PC-3 (cell line): ENCODE results near the gene RILPL2. TPM values are rescaled to one million over a fixed set of nuclear protein-coding genes. Genes with fewer than 3 reads are reported as not detected.

Experiments used
- ATAC-seq: fragments of 200-7000 bp; cut with Tn5 transposase; 2 replicates; pipeline ENCODE4 v1.9.1; 2020; ENCODE audit warnings: mild to moderate bottlenecking, moderate library complexity
- BruUV-seq: library from RNA; stranded (reverse); fragments of 400-500 nt; replicated peaks from 2 replicates; lab custom pipeline; 2021; lab: Mats Ljungman, UMichigan
- CTCF ChIA-PET: fragments of 300-600 bp; sonication (Branson Sonifier 250); formaldehyde crosslinking; loops from one replicate; lab custom pipeline; 2022; ENCODE audit warnings: antibody characterized with exemption; lab: Charles Lee
- POLR2A ChIA-PET: fragments of 300-600 bp; sonication (Branson Sonifier 250); formaldehyde crosslinking; loops from one replicate; lab custom pipeline; 2022; ENCODE audit warnings: antibody characterized with exemption; ENCODE audit not compliant: unreplicated experiment; lab: Charles Lee
- DNase-seq: peaks from one replicate; pipeline ENCODE4 v3.0.0-alpha.2; 2015
- H2AFZ ChIP-seq: fragments of 300-600 bp; sonication (generic); 2 replicates; pipeline ENCODE4 v1.6.0; 2016; ENCODE audit warnings: antibody characterized with exemption, low read length
- H3F3A ChIP-seq: fragments of 300-600 bp; sonication (generic); one replicate; pipeline ENCODE4 v1.6.0; 2017; ENCODE audit warnings: antibody characterized with exemption, low read length, control low read depth, mild to moderate bottlenecking; ENCODE audit not compliant: unreplicated experiment
- H3K27ac ChIP-seq: fragments of 300-600 bp; sonication (generic); 2 replicates; pipeline ENCODE4 v1.5.1; 2016; ENCODE audit warnings: mild to moderate bottlenecking, low read length
- H3K27me3 ChIP-seq: fragments of 300-600 bp; sonication (generic); 2 replicates; pipeline ENCODE4 v1.6.1; 2016; ENCODE audit warnings: low read length, mixed read lengths
- H3K36me3 ChIP-seq: fragments of 300-600 bp; sonication (generic); 2 replicates; pipeline ENCODE4 v1.6.1; 2016; ENCODE audit warnings: low read depth, mixed run types, low read length, mixed read lengths
- H3K4me1 ChIP-seq: fragments of 300-600 bp; sonication (generic); 2 replicates; pipeline ENCODE4 v1.5.1; 2016; ENCODE audit warnings: low read length; ENCODE audit not compliant: insufficient read depth
- H3K4me2 ChIP-seq: fragments of 300-600 bp; sonication (generic); 2 replicates; pipeline ENCODE4 v1.6.0; 2016; ENCODE audit warnings: low read length
- H3K4me3 ChIP-seq: fragments of 300-600 bp; sonication (generic); 2 replicates; pipeline ENCODE4 v1.5.1; 2016; ENCODE audit warnings: mild to moderate bottlenecking, low read length, mixed read lengths
- H3K79me2 ChIP-seq: fragments of 300-600 bp; sonication (generic); 2 replicates; pipeline ENCODE4 v1.6.1; 2017; ENCODE audit warnings: low read length, mixed read lengths
- H3K9ac ChIP-seq: fragments of 300-600 bp; sonication (generic); 2 replicates; pipeline ENCODE4 v1.6.0; 2016; ENCODE audit warnings: mild to moderate bottlenecking, low read length
- H3K9me2 ChIP-seq: fragments of 300-600 bp; sonication (generic); replicated peaks from 2 replicates; pipeline ENCODE4 v1.6.1; 2016; ENCODE audit warnings: mixed run types, low read length, mixed read lengths
- H3K9me3 ChIP-seq: fragments of 300-600 bp; sonication (generic); 2 replicates; pipeline ENCODE4 v1.6.1; 2016; ENCODE audit warnings: low read length, mixed read lengths
- H4K20me1 ChIP-seq: fragments of 300-600 bp; sonication (generic); 2 replicates; pipeline ENCODE4 v1.6.1; 2016; ENCODE audit warnings: low read length, mixed read lengths
- CTCF ChIP-seq: fragments of 300-600 bp; sonication (generic); conservative IDR thresholded peaks from 2 replicates; pipeline ENCODE4 v1.5.1; 2017; ENCODE audit warnings: antibody characterized with exemption, low read depth, mild to moderate bottlenecking, low read length
- EZH2 ChIP-seq: fragments of 300-600 bp; sonication (generic); IDR thresholded peaks from one replicate; pipeline ENCODE4 v1.6.1; 2017; ENCODE audit warnings: antibody characterized with exemption, mild to moderate bottlenecking, low read length; ENCODE audit not compliant: unreplicated experiment
- EZH2phosphoT487 ChIP-seq: fragments of 300-600 bp; sonication (generic); IDR thresholded peaks from 2 replicates; pipeline ENCODE4 v1.6.1; 2018; ENCODE audit warnings: mild to moderate bottlenecking, antibody characterized with exemption, low read length, borderline replicate concordance
- intact Hi-C: fragments of 100-400 bp; cut with micrococcal nuclease; formaldehyde crosslinking; loops from 2 replicates; pipeline ENCODE4 v1.9.0; 2023
- total RNA-seq: library from RNA; depleted of rRNA; stranded (reverse); fragments of >200 nt; gene quantifications from 2 replicates; pipeline ENCODE4 v1.2.3, GENCODE V29; 2014; rRNA removed

Gene RILPL2
- total RNA-seq, 1 experiment from 2014 or later, result 2.2 TPM

GRCh38 chr12:123367511-123367910, 69.0 kb downstream of the RILPL2 start:
- Histone ChIP-seq H3K9me2 (no peaks in the 10 kb centered on the region), H3K4me1 (peaks cover 8% of the 10 kb centered on the region), H3K4me2 (no peak overlapping the region), H4K20me1 (peaks cover 10% of the 10 kb centered on the region; the same call in 1 of the 2 replicates), H3K36me3 (no peaks in the 10 kb centered on the region), H3K9me3 (no peaks in the 10 kb centered on the region), H3K79me2 (peaks cover 21% of the 10 kb centered on the region), H3K27me3 (no peaks in the 10 kb centered on the region), H3F3A (no peaks in the 10 kb centered on the region), H2AFZ (no peak overlapping the region), H3K9ac (no peak overlapping the region), H3K4me3 (no peak overlapping the region), H3K27ac (no peak overlapping the region)
- TF ChIP-seq EZH2phosphoT487 (no peak), EZH2 (no peak), CTCF (no peak)
- intact Hi-C loops, result loop anchor here (5.0 kb wide), 1 partner anchor 215 kb away; the partner anchor contains the start of gene TMED2
- BruUV-seq, result no TSS peak
- no peak for DNase-seq
- ChIA-PET CTCF (no interaction called here), POLR2A (no interaction called here)
- ATAC-seq, result no peak

Other genes starting within 250 kb of the RILPL2 start
- 34.2 and 42.5 TPM in 2 replicates for gene MPHOSPH9, start 203.5 kb downstream of the RILPL2 start, total RNA-seq
- 15.9 and 23.2 TPM in 2 replicates for gene MTRFR, start 203.2 kb downstream of the RILPL2 start, total RNA-seq
- gene CDK2AP1, start 164.8 kb downstream of the RILPL2 start, total RNA-seq, result 162 and 175 TPM in 2 replicates
- gene SBNO1, start 71.8 kb downstream of the RILPL2 start, total RNA-seq, result 23.3 and 25.3 TPM in 2 replicates
- 59.3 and 73.5 TPM in 2 replicates for gene KMT5A, start 52.6 kb downstream of the RILPL2 start, total RNA-seq
- gene SNRNP35, start 21.5 kb upstream of the RILPL2 start, total RNA-seq, result 15.9 and 22.9 TPM in 2 replicates
- gene RILPL1, start 97.0 kb upstream of the RILPL2 start, total RNA-seq, result 14.7 and 18.8 TPM in 2 replicates
- 299 and 338 TPM in 2 replicates for gene TMED2, start 147.9 kb upstream of the RILPL2 start, total RNA-seq
- 41.1 and 50.0 TPM in 2 replicates for gene DDX55, start 165.4 kb upstream of the RILPL2 start, total RNA-seq
- 70.8 and 83.4 TPM in 2 replicates for gene EIF2B1, start 197.0 kb upstream of the RILPL2 start, total RNA-seq
- gene GTF2H3, start 197.1 kb upstream of the RILPL2 start, total RNA-seq, result 24.2 and 37.6 TPM in 2 replicates
- 13.9 and 15.8 TPM in 2 replicates for gene TCTN2, start 234.4 kb upstream of the RILPL2 start, total RNA-seq